HEK293 (cell line): Measurements from ENCODE around the gene GRK5.
A peak's percentile ranks its signal among the peaks of the same experiment; 100 is the strongest.

Experiments used
- CTCF ChIA-PET: fragments of 350-600 bp; formaldehyde crosslinking; extraction: SDS; loops from one replicate; lab custom pipeline; 2021; ENCODE audit warnings: antibody characterized with exemption; lab: Yijun Ruan, JAX
- POLR2A ChIA-PET: fragments of 300-600 bp; formaldehyde crosslinking; extraction: SDS; loops from one replicate; lab custom pipeline; 2020; ENCODE audit warnings: antibody characterized with exemption, inconsistent platforms; lab: Yijun Ruan, JAX
- H3K27ac ChIP-seq: fragments of 200-500 bp; sonication (Bioruptor generic); 2 replicates; pipeline ENCODE4 v1.5.1; 2014; ENCODE audit warnings: low read depth, low read length, control low read depth, inconsistent platforms; ENCODE audit errors: extremely low read depth
- H3K36me3 ChIP-seq, 2 experiments: fragments of 200-500 bp in 1 of 2; sonication (Bioruptor generic) in 1 of 2; 1 replicate in 1 of 2; 2 replicates in 1 of 2; pipeline ENCODE4 v1.5.1; 2014 to 2017; ENCODE audit warnings: inconsistent platforms in 2 of 2, low read length in 2 of 2; ENCODE audit not compliant: control insufficient read depth in 2 of 2, insufficient read depth in 1 of 2
- H3K4me1 ChIP-seq: fragments of 200-500 bp; sonication (Bioruptor generic); 2 replicates; pipeline ENCODE4 v1.5.1; 2014; ENCODE audit warnings: mild to moderate bottlenecking, low read length, inconsistent platforms; ENCODE audit not compliant: control insufficient read depth, insufficient read depth
- H3K4me3 ChIP-seq: 2 replicates; pipeline ENCODE4 v1.5.1; 2011; ENCODE audit warnings: low read depth, mild to moderate bottlenecking, control low read depth, low read length, moderate library complexity
- H3K9me3 ChIP-seq: fragments of 200-500 bp; sonication (Bioruptor generic); 2 replicates; pipeline ENCODE4 v1.5.1; 2014; ENCODE audit warnings: low read depth, low read length, inconsistent platforms; ENCODE audit not compliant: control insufficient read depth, insufficient read depth
- PRDM1 ChIP-seq: fragments of 450-650 bp; formaldehyde crosslinking; IDR thresholded peaks from 2 replicates; pipeline ENCODE4; 2016; ENCODE audit warnings: missing biosample characterization, missing genetic modification characterization
- SCRT2 ChIP-seq: fragments of 450-650 bp; formaldehyde crosslinking; IDR thresholded peaks from 2 replicates; pipeline ENCODE4 v1.5.1; 2016; ENCODE audit warnings: missing biosample characterization, missing genetic modification characterization
- SETDB1 ChIP-seq: IDR thresholded peaks from one replicate; pipeline ENCODE4 v1.6.1; 2017; ENCODE audit warnings: mild to moderate bottlenecking, low read length, moderate library complexity, mixed read lengths; ENCODE audit not compliant: insufficient read length
- ZBTB1 ChIP-seq: fragments of 450-650 bp; formaldehyde crosslinking; IDR thresholded peaks from 2 replicates; pipeline ENCODE4 v1.5.1; 2016; ENCODE audit warnings: missing biosample characterization, missing genetic modification characterization
- ZBTB17 ChIP-seq: fragments of 450-650 bp; formaldehyde crosslinking; IDR thresholded peaks from 2 replicates; pipeline ENCODE4 v1.5.1; 2016; ENCODE audit warnings: missing biosample characterization, missing genetic modification characterization
- ZBTB20 ChIP-seq: fragments of 450-650 bp; formaldehyde crosslinking; IDR thresholded peaks from 2 replicates; pipeline ENCODE4 v1.5.1; 2016; ENCODE audit warnings: missing biosample characterization, missing genetic modification characterization
- ZNF114 ChIP-seq: fragments of 450-650 bp; formaldehyde crosslinking; IDR thresholded peaks from 2 replicates; pipeline ENCODE4 v1.5.0; 2017; ENCODE audit warnings: missing biosample characterization, missing genetic modification characterization
- ZNF133 ChIP-seq: fragments of 450-650 bp; formaldehyde crosslinking; IDR thresholded peaks from 2 replicates; pipeline ENCODE4 v1.5.1; 2016; ENCODE audit warnings: missing biosample characterization, missing genetic modification characterization
- ZNF157 ChIP-seq: fragments of 450-650 bp; formaldehyde crosslinking; IDR thresholded peaks from 2 replicates; pipeline ENCODE4 v1.5.1; 2016; ENCODE audit warnings: missing biosample characterization, missing genetic modification characterization
- ZNF211 ChIP-seq: fragments of 450-650 bp; formaldehyde crosslinking; IDR thresholded peaks from 2 replicates; pipeline ENCODE4 v1.5.1; 2016; ENCODE audit warnings: low read depth, missing biosample characterization, missing genetic modification characterization
- ZNF221 ChIP-seq: fragments of 450-650 bp; formaldehyde crosslinking; IDR thresholded peaks from 2 replicates; pipeline ENCODE4 v1.5.1; 2017; ENCODE audit warnings: missing biosample characterization, missing genetic modification characterization, borderline replicate concordance
- ZNF23 ChIP-seq: fragments of 450-650 bp; formaldehyde crosslinking; IDR thresholded peaks from 2 replicates; pipeline ENCODE4 v1.5.1; 2016; ENCODE audit warnings: missing biosample characterization, missing genetic modification characterization, borderline replicate concordance
- ZNF239 ChIP-seq: fragments of 450-650 bp; formaldehyde crosslinking; IDR thresholded peaks from 2 replicates; pipeline ENCODE4 v1.5.1; 2016; ENCODE audit warnings: missing biosample characterization, missing genetic modification characterization
- ZNF24 ChIP-seq: fragments of 450-650 bp; formaldehyde crosslinking; IDR thresholded peaks from 2 replicates; pipeline ENCODE4 v1.5.1; 2016; ENCODE audit warnings: missing biosample characterization, missing genetic modification characterization
- ZNF266 ChIP-seq: fragments of 450-650 bp; formaldehyde crosslinking; IDR thresholded peaks from 2 replicates; pipeline ENCODE4 v1.5.1; 2016; ENCODE audit warnings: missing biosample characterization, missing genetic modification characterization, low read depth
- ZNF302 ChIP-seq: fragments of 450-650 bp; formaldehyde crosslinking; IDR thresholded peaks from 2 replicates; pipeline ENCODE4 v1.5.1; 2016; ENCODE audit warnings: missing biosample characterization, missing genetic modification characterization, low read depth
- ZNF311 ChIP-seq: fragments of 450-650 bp; formaldehyde crosslinking; IDR thresholded peaks from 2 replicates; pipeline ENCODE4 v1.5.1; 2017; ENCODE audit warnings: missing biosample characterization, missing genetic modification characterization, borderline replicate concordance
- ZNF366 ChIP-seq: fragments of 450-650 bp; formaldehyde crosslinking; conservative IDR thresholded peaks from 2 replicates; pipeline ENCODE4 v1.5.1; 2016; ENCODE audit warnings: missing biosample characterization, missing genetic modification characterization
- ZNF426 ChIP-seq: fragments of 450-650 bp; formaldehyde crosslinking; IDR thresholded peaks from 2 replicates; pipeline ENCODE4 v1.5.1; 2017; ENCODE audit warnings: missing biosample characterization, missing genetic modification characterization, mild to moderate bottlenecking, inconsistent platforms, moderate library complexity
- ZNF558 ChIP-seq: fragments of 450-650 bp; formaldehyde crosslinking; IDR thresholded peaks from 2 replicates; pipeline ENCODE4 v1.5.1; 2016; ENCODE audit warnings: missing biosample characterization, missing genetic modification characterization
- ZNF585B ChIP-seq: fragments of 450-650 bp; formaldehyde crosslinking; IDR thresholded peaks from 2 replicates; pipeline ENCODE4 v1.5.1; 2016; ENCODE audit warnings: missing biosample characterization, missing genetic modification characterization
- ZNF610 ChIP-seq: fragments of 450-650 bp; formaldehyde crosslinking; IDR thresholded peaks from 2 replicates; pipeline ENCODE4 v1.5.1; 2016; ENCODE audit warnings: missing biosample characterization, missing genetic modification characterization, borderline replicate concordance
- ZNF623 ChIP-seq: fragments of 450-650 bp; formaldehyde crosslinking; IDR thresholded peaks from 2 replicates; pipeline ENCODE4 v1.5.1; 2016; ENCODE audit warnings: missing biosample characterization, missing genetic modification characterization
- ZNF624 ChIP-seq: fragments of 450-650 bp; formaldehyde crosslinking; IDR thresholded peaks from 2 replicates; pipeline ENCODE4 v1.5.1; 2017; ENCODE audit warnings: missing biosample characterization, missing genetic modification characterization
- ZNF654 ChIP-seq: fragments of 450-650 bp; formaldehyde crosslinking; IDR thresholded peaks from 2 replicates; pipeline ENCODE4 v1.5.1; 2016; ENCODE audit warnings: low read depth, missing biosample characterization, missing genetic modification characterization
- ZNF837 ChIP-seq: fragments of 450-650 bp; formaldehyde crosslinking; IDR thresholded peaks from 2 replicates; pipeline ENCODE4 v1.5.1; 2016; ENCODE audit warnings: missing biosample characterization, missing genetic modification characterization

GRK5 gene

GRCh38 chr10:119283387-119283786, 76.0 kb downstream of the GRK5 start:
- ChIA-PET CTCF (interaction anchor here (0.7 to 0.9 kb wide), 3 partner anchors 49 to 1113 kb away, joined by 3 to 4 read pairs (median 3); no protein-coding TSS in a partner anchor), POLR2A (no interaction called here)
- TF ChIP-seq SCRT2, result no peak
- no peak for TF ChIP-seq ZNF24
- 0 out of 2 replicates have a peak, but pooled peaks have one; percentile 26 for TF ChIP-seq ZBTB20 (tag by site-specific recombination)
- H3K4me1 ChIP-seq, result peaks cover 3% of the 10 kb centered on the region; the same call in 1 of the 2 replicates
- H3K4me3 ChIP-seq, result no peak overlapping the region
- H3K36me3 ChIP-seq, result no peaks in the 10 kb centered on the region
- H3K9me3 ChIP-seq, result no peaks in the 10 kb centered on the region
- H3K27ac ChIP-seq, result no peak overlapping the region

- POLR2A ChIA-PET, result no interaction called here
- Histone ChIP-seq H3K4me1 (peaks cover 3% of the 10 kb centered on the region; the same call in 1 of the 2 replicates), H3K36me3 (no peaks in the 10 kb centered on the region), H3K27ac (no peak overlapping the region), H3K4me3 (no peak overlapping the region), H3K9me3 (no peaks in the 10 kb centered on the region)
- CTCF ChIA-PET, result interaction anchor here (0.9 kb wide), 1 partner anchor 49 kb away, joined by 3 read pairs; no protein-coding TSS in a partner anchor
- TF ChIP-seq ZNF157 (tag by site-specific recombination), result no peak
- peak; percentile 37; the same call in 1 of the 2 replicates for TF ChIP-seq ZBTB17 (tag by site-specific recombination)
- TF ChIP-seq, all 188 proteins: peak for 1
Observed at GRCh38 chr10:119283818-119284217, 76.4 kb downstream of the GRK5 start.

- CTCF ChIA-PET, result no interaction called here
- no peak overlapping the region for H3K4me3 ChIP-seq
Observed at GRCh38 chr10:119284679-119285096, 77.3 kb downstream of the GRK5 start.

GRCh38 chr10:119285495-119286267, 78.3 kb downstream of the GRK5 start:
- Histone ChIP-seq H3K9me3 (no peaks in the 10 kb centered on the region), H3K27ac (no peak overlapping the region), H3K4me1 (peaks cover 3% of the 10 kb centered on the region; the same call in 1 of the 2 replicates)
- CTCF ChIA-PET, result interaction anchor here (1.2 kb wide), 1 partner anchor 159 kb away, joined by 3 read pairs; no protein-coding TSS in a partner anchor
- POLR2A ChIA-PET, result no interaction called here
- no peak for TF ChIP-seq SETDB1
- no peak for TF ChIP-seq ZNF266 (tag by site-specific recombination)
- TF ChIP-seq ZNF624 (tag by site-specific recombination), result no peak
- no peak for TF ChIP-seq SCRT2
- TF ChIP-seq ZNF623 (tag by site-specific recombination), result no peak
- peak; percentile 22; the same call in 1 of the 2 replicates for TF ChIP-seq PRDM1 (tag by site-specific recombination)
- no peak for TF ChIP-seq ZNF585B (tag by site-specific recombination)
- TF ChIP-seq, all 188 proteins: peak for 1
- Histone ChIP-seq H3K4me3 (no peak overlapping the region), H3K36me3 (no peaks in the 10 kb centered on the region)

More at GRCh38 chr10:119284679-119285096, 77.3 kb downstream of the GRK5 start:
- no peak for TF ChIP-seq ZNF114 (tag by site-specific recombination)
- no peak for TF ChIP-seq ZNF558 (tag by site-specific recombination)
- TF ChIP-seq ZBTB17 (tag by site-specific recombination), result peak; percentile 72
- TF ChIP-seq ZNF426 (tag by site-specific recombination), result no peak
- peaks cover 3% of the 10 kb centered on the region; the same call in 1 of the 2 replicates for H3K4me1 ChIP-seq
- H3K9me3 ChIP-seq, result no peaks in the 10 kb centered on the region
- H3K36me3 ChIP-seq, result no peaks in the 10 kb centered on the region
- H3K27ac ChIP-seq, result no peak overlapping the region
- POLR2A ChIA-PET, result no interaction called here

GRCh38 chr10:119286516-119286915, 79.1 kb downstream of the GRK5 start:
- Histone ChIP-seq H3K36me3 (no peaks in the 10 kb centered on the region), H3K27ac (no peak overlapping the region), H3K9me3 (no peaks in the 10 kb centered on the region), H3K4me1 (peaks cover 3% of the 10 kb centered on the region; the same call in 1 of the 2 replicates), H3K4me3 (no peak overlapping the region)
- ChIA-PET POLR2A (no interaction called here), CTCF (interaction anchor here (1.2 kb wide), 1 partner anchor 159 kb away, joined by 3 read pairs; no protein-coding TSS in a partner anchor)
- no peak for TF ChIP-seq ZBTB1 (tag by site-specific recombination)
- no peak for TF ChIP-seq ZNF24
- no peak for TF ChIP-seq ZNF302 (tag by site-specific recombination)
- no peak for TF ChIP-seq ZNF239 (tag by site-specific recombination)
- no peak for TF ChIP-seq ZNF23 (tag by site-specific recombination)
- no peak for TF ChIP-seq ZNF311 (tag by site-specific recombination)
- no peak for TF ChIP-seq ZNF837 (tag by site-specific recombination)
- no peak for TF ChIP-seq ZNF221 (tag by site-specific recombination)
- TF ChIP-seq ZNF211 (tag by site-specific recombination), result no peak
- TF ChIP-seq ZNF654, result no peak
- TF ChIP-seq ZNF366, result no peak
- TF ChIP-seq ZNF610 (tag by site-specific recombination), result no peak
- no peak for TF ChIP-seq ZNF133 (tag by site-specific recombination)
